Panc1 (cell line): ENCODE data around the gene ZNF716.

Source experiments
- POLR2AphosphoS5 ChIP-seq: IDR thresholded peaks from 2 replicates; pipeline ENCODE4 v1.6.1; 2012; ENCODE audit warnings: mild to moderate bottlenecking, low read depth, low read length, moderate library complexity
- SIN3A ChIP-seq: IDR thresholded peaks from 2 replicates; pipeline ENCODE4 v1.6.1; 2012; ENCODE audit warnings: low read depth, mild to moderate bottlenecking, low read length, moderate library complexity, borderline replicate concordance; ENCODE audit not compliant: insufficient read depth
- TCF7L2 ChIP-seq: IDR thresholded peaks from 2 replicates; pipeline ENCODE4 v1.6.1; 2011; ENCODE audit warnings: mild to moderate bottlenecking, low read depth, low read length, inconsistent platforms
- TF ChIP-seq, protein P1 (sequence below): fragments of 450-650 bp; IDR thresholded peaks from 2 replicates; pipeline ENCODE4 v1.5.1; 2017; ENCODE audit warnings: mild to moderate bottlenecking
- TF ChIP-seq, protein P2 (sequence below), 2 experiments: IDR thresholded peaks; 2 replicates each; pipeline ENCODE4 v1.6.1; 2011 to 2012; ENCODE audit warnings: low read depth in 2 of 2, control low read depth in 1 of 2, low read length in 1 of 2, mild to moderate bottlenecking in 1 of 2, moderate library complexity in 1 of 2; ENCODE audit not compliant: insufficient read depth in 1 of 2

- TF ChIP-seq, protein P1, sequence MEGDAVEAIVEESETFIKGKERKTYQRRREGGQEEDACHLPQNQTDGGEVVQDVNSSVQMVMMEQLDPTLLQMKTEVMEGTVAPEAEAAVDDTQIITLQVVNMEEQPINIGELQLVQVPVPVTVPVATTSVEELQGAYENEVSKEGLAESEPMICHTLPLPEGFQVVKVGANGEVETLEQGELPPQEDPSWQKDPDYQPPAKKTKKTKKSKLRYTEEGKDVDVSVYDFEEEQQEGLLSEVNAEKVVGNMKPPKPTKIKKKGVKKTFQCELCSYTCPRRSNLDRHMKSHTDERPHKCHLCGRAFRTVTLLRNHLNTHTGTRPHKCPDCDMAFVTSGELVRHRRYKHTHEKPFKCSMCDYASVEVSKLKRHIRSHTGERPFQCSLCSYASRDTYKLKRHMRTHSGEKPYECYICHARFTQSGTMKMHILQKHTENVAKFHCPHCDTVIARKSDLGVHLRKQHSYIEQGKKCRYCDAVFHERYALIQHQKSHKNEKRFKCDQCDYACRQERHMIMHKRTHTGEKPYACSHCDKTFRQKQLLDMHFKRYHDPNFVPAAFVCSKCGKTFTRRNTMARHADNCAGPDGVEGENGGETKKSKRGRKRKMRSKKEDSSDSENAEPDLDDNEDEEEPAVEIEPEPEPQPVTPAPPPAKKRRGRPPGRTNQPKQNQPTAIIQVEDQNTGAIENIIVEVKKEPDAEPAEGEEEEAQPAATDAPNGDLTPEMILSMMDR, result no peak
- TF ChIP-seq, protein P2, sequence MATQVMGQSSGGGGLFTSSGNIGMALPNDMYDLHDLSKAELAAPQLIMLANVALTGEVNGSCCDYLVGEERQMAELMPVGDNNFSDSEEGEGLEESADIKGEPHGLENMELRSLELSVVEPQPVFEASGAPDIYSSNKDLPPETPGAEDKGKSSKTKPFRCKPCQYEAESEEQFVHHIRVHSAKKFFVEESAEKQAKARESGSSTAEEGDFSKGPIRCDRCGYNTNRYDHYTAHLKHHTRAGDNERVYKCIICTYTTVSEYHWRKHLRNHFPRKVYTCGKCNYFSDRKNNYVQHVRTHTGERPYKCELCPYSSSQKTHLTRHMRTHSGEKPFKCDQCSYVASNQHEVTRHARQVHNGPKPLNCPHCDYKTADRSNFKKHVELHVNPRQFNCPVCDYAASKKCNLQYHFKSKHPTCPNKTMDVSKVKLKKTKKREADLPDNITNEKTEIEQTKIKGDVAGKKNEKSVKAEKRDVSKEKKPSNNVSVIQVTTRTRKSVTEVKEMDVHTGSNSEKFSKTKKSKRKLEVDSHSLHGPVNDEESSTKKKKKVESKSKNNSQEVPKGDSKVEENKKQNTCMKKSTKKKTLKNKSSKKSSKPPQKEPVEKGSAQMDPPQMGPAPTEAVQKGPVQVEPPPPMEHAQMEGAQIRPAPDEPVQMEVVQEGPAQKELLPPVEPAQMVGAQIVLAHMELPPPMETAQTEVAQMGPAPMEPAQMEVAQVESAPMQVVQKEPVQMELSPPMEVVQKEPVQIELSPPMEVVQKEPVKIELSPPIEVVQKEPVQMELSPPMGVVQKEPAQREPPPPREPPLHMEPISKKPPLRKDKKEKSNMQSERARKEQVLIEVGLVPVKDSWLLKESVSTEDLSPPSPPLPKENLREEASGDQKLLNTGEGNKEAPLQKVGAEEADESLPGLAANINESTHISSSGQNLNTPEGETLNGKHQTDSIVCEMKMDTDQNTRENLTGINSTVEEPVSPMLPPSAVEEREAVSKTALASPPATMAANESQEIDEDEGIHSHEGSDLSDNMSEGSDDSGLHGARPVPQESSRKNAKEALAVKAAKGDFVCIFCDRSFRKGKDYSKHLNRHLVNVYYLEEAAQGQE (IDR thresholded peaks at IDR 0.05; ENCODE audit: insufficient read depth in 1 of 2, low read depth in 2 of 2, low read length in 1 of 2), result no peak
- no peak for TF ChIP-seq POLR2AphosphoS5
- no peak for TF ChIP-seq SIN3A
- TF ChIP-seq TCF7L2, result no peak
These were observed 34.7 kb upstream of the ZNF716 start for GRCh38 chr7:57415326-57415725.
